ENCODE results near the gene KCNMA1.

KCNMA1 gene

DNA sequence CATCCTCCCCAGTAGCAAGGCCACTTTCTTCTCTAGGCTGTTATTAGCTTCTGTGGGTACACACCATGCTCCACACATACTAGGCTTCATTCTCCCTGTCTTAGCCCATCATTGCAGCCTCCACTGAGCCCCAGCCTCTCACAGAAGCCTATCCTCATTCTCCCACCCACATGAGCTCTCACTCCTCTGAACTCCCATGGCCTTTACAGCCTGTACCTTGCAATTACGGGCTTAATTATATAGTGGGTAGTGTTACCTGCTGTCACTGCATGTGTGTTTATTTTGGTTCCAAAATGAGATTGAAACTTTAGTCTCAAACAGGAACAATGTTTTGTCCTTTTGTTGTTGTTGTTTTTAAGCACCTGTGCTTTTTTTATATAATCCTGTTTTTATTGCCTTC is 460.0 kb downstream of the KCNMA1 start:
- no peak for DNase-seq (ENCODE audit: low read depth)

- DNase-seq (ENCODE audit: low read depth), result no peak
These were observed 460.4 kb downstream of the KCNMA1 start for GRCh38 chr10:77177161-77177560.

DNA sequence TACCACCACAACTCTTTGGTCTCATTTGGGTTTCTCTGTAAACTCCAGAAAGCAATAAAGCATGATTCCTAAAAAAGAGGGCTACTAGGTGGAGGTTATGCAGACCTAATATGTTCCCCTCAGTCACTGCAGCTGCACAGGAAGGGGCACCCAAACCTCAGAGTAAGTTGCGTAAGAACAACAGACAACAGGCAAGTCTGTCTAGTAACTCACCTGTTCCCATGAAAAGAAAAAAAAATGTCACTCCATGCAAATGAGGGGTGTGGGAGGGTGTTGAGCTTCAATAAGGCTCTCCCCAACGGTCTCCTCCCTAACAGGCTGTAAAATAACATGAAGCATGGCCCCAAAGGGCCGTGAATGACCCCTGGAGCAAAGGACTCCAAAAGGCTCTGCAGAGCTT is 461.4 kb downstream of the KCNMA1 start:
- no peak for DNase-seq (ENCODE audit: low read depth)

GRCh38 chr10:77175631-77176222 is 461.9 kb downstream of the KCNMA1 start:
- no peak for DNase-seq (ENCODE audit: low read depth)

DNA sequence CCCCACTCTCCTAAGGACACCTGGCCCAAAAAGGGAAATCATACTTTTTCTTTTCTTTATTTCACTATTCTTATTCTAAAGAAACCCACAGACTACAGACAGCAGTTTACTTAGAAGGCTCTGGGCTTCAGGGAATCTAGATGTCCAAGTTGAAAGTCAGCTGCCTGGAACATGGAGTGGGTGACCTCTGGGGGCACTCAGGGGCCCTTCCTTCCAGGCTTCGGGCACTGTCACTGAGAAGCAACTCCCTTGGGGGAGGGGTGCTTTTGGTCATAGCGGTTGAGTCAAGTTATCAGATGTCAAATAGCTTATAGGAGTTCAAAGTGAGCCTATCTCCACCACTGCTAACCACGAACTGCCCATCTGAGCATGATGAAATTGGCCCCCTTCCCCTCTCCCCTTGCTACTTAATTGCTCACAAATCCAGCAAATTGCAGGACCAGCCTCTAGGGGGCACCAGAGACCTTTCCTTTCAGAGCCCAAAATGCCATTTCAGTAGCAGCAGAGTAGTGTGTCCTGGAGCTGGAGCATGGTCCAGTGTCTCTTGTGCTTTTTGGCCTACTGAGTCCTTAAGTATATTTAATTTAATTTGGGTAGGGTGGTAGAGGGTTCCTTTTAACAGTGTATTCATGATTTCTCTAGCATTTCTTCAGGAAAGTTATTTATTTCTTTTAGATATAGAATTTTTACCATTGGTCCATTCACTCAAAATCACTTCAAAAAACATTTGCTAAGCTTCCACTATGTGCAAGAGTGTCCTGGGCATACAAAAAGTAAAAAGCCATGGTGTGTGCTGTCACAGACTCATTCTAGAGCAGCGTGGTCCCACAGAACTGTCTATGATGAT is 463.8 kb downstream of the KCNMA1 start:
- peak; percentile 56 for DNase-seq (ENCODE audit: low read depth)

DNA sequence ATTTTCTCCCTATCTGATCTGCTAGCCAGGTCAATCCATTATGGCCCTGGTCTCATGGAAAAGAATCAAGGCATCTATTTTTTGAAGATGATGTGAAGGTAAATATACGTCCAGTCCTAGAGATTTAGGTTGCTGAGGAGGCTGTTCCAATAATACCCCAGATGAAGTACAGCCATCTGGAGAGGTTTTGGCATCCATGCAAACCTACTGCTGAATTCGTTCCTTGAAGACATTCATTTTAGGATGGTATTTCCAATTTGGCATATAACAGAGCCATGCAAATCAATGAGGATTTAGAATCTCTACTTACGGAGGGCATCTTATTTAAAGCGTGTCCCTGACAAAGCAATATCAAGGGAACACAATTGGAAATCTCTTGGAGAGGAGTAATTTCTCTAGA is 465.5 kb downstream of the KCNMA1 start:
- no peak for DNase-seq (ENCODE audit: low read depth)

GRCh38 chr10:77168861-77169260 is 468.7 kb downstream of the KCNMA1 start:
- DNase-seq (ENCODE audit: low read depth), result no peak

- no peak for DNase-seq (ENCODE audit: low read depth)
These were observed 469.4 kb downstream of the KCNMA1 start for GRCh38 chr10:77168161-77168560.

GRCh38 chr10:77165445-77166208 is 472.0 kb downstream of the KCNMA1 start:
- DNase-seq (ENCODE audit: low read depth), result no peak

GRCh38 chr10:77164616-77165311 is 472.8 kb downstream of the KCNMA1 start:
- no peak for DNase-seq (ENCODE audit: low read depth)

- no peak for DNase-seq (ENCODE audit: low read depth)
These were observed 473.8 kb downstream of the KCNMA1 start for GRCh38 chr10:77163670-77164348.

DNA sequence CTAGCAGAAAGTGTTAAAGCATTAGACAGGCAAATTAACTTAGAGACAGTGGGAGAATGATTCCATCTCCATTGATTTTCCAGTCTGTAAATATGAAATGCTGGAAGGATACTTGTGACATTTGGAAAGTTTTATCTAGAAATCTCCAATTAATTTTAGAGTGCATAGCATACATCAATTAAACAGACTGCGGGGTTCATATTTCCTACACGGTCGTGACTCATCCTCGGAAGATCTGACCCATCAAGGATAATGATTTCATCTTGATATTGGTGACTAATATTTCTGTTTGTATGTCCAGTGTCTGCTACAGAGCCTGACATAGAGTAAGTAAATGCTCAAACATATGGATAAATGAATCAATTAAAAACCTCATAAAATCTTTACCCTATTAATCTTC is 474.9 kb downstream of the KCNMA1 start:
- no peak for DNase-seq (ENCODE audit: low read depth)

GRCh38 chr10:77160679-77161078 is 476.9 kb downstream of the KCNMA1 start:
- no peak for DNase-seq (ENCODE audit: low read depth)

DNA sequence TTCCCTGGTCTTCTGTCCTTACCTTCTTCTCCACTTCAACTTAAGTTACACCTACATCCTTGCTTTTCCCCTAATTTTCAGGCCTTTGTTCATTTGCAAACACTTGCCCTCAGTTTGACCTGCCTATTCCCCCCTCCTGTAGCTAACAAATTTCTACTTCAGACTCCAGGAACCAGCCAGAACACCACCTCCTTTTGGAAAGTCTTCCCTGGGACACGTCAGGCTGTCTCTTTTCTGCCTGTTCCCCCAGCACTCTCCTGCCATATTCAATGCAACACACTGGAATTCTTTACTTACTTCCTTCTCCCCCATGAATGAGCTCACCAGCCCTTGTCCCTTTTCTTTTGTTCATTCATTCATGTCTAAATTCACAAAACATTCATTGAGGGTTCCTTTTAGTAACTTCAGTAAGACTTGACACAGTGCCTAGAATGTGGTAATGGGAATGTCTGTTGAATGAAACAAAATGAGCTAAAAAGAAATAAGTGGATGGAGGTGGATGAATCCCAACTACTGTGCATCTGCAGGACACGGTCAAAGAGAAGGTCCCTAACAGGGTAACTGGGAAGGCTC is 478.0 kb downstream of the KCNMA1 start:
- DNase-seq (ENCODE audit: low read depth), result no peak

- no peak for DNase-seq (ENCODE audit: low read depth)
These were observed 478.9 kb downstream of the KCNMA1 start for GRCh38 chr10:77158666-77159065.

DNA sequence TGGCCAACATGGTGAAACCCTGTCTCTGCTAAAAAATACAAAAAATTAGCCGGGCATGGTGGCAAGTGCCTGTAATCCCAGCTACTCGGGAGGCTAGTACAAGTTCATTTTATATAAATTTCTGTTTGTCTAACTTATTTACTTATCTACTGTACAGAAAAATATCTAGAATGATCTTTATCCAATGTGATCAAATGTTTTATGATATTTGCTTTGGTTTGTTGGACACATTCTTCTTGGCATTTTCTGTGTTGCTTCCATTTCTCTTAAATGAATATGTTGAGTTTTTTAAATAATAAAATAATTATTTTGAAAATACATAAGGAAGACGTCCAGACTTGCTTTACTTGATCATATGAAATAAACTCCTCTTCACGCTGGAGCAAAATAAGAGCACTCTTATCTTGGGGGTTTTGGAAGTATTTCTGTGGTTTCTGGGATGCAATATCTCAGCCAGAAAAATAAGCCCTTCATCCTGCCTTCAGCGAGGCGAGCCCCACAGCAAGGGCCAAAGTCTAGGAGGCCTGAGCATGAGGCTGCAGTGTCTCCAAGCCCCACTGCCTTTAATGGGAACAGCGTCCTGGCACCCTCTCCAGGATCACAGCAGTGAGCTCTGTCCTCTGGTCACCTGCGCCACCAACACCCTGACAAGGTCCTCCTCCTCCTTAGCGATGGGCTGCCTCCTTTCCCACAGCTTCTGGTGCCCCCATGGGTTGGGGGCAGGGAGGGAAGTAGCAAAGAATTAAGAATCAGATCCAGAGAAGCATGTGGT is 480.2 kb downstream of the KCNMA1 start:
- no peak for DNase-seq (ENCODE audit: low read depth)

DNA sequence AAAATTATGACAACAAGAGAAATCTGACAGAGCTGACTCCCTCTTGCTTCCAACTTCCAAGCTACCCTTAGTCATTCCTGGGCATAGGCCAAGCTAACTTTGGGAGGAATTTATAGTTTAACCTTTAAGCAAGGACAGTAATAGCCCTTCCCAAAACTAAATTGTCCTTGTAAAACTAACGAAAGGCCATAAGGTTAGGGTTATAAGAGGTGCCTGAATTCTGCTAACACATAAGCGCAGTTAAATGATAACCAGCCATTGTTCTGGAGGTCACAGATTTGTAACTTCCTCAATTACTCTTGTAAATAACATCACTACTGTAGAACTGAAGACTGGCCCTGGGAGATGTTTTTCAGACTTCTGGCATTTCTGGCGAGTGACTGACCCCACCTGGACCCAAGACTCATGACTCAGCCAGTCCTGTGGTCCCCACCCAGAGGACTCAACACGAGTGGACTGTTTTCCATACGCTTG is 481.2 kb downstream of the KCNMA1 start:
- no peak for DNase-seq (ENCODE audit: low read depth)

- DNase-seq (ENCODE audit: low read depth), result no peak
These were observed 485.4 kb downstream of the KCNMA1 start for GRCh38 chr10:77152256-77152655.

DNA sequence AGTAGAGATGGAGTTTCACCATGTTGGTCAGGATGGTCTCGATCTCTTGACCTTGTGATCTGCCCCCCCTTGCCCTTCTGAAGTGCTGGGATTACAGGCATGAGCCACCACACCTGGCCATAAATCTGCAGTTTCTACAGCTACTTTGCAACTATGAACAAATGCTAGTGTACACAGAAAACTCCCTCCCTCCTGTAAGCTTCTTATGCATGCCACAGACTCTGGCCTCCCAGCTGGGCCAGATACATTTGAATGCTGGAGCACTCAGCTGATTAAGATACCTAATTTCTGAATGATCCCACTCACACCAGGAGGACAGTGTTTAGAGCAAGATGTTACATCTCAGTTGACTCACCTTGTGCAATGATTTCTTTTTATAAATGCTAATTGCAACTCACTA is 486.2 kb downstream of the KCNMA1 start:
- no peak for DNase-seq (ENCODE audit: low read depth)

GRCh38 chr10:77149706-77150105 is 487.9 kb downstream of the KCNMA1 start:
- no peak for DNase-seq (ENCODE audit: low read depth)

DNA sequence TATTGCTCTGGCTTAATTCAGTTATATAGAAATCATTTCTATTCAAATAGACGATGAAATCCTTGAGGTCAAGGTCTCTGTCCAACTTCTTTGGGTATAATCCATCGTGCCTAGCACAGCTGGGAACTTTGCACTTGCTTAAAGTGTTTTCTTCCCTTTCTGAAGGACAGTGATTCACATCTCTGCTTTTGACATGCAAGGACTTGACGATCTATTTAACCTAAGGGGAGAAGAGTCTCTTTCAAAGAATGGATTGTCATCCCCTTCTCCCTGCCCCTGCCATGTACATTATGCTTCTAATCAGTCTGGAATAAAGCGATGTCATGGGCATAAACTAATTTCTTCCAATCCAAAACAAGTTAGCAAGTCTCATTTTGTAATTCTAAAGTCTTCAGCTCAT is 488.6 kb downstream of the KCNMA1 start:
- DNase-seq (ENCODE audit: low read depth), result no peak

All from stimulated activated CD8-positive, alpha-beta memory T cell treated with anti-CD3 and anti-CD28 coated beads, Interleukin-4, amount 100 ng/mL, for 24 hours (primary cell).